OCI-LY7 (cell line): ENCODE data around the gene TWF2. TPM values are rescaled to one million over a fixed set of nuclear protein-coding genes. Genes with fewer than 3 reads are reported as not detected.

Source experiments
- BruUV-seq: library from RNA; stranded (reverse); fragments of 400-500 nt; replicated peaks from 2 replicates; lab custom pipeline; 2021; lab: Mats Ljungman, UMichigan
- CTCF ChIA-PET: fragments of 300-600 bp; sonication (Branson Sonifier 250); formaldehyde crosslinking; loops from one replicate; lab custom pipeline; 2022; ENCODE audit warnings: antibody characterized with exemption; ENCODE audit not compliant: unreplicated experiment; lab: Charles Lee
- POLR2A ChIA-PET: fragments of 300-600 bp; sonication (Branson Sonifier 250); formaldehyde crosslinking; loops from one replicate; lab custom pipeline; 2022; ENCODE audit warnings: antibody characterized with exemption; lab: Charles Lee
- DNase-seq: peaks from one replicate; pipeline ENCODE4 v3.0.0-alpha.2; 2015; ENCODE audit warnings: low spot score
- H2AFZ ChIP-seq: fragments of 200-600 bp; sonication (generic), shearing (Covaris generic); 2 replicates; pipeline ENCODE4 v1.6.1; 2014; ENCODE audit warnings: mild to moderate bottlenecking, antibody characterized with exemption, low read length, moderate library complexity
- H3K27ac ChIP-seq: fragments of 200-600 bp; sonication (generic); 2 replicates; pipeline ENCODE4 v1.5.1; 2014; ENCODE audit warnings: mixed run types, low read depth, mild to moderate bottlenecking, moderate library complexity, low read length, inconsistent platforms; ENCODE audit not compliant: poor library complexity, severe bottlenecking
- H3K36me3 ChIP-seq: fragments of 200-600 bp; sonication (generic); 2 replicates; pipeline ENCODE4 v1.6.1; 2014; ENCODE audit warnings: mild to moderate bottlenecking, antibody characterized with exemption, low read length, moderate library complexity, mixed read lengths; ENCODE audit not compliant: insufficient read depth
- H3K4me1 ChIP-seq: fragments of 200-600 bp; sonication (generic); 2 replicates; pipeline ENCODE4 v1.5.1; 2014; ENCODE audit warnings: mild to moderate bottlenecking, low read length; ENCODE audit not compliant: insufficient read depth, poor library complexity, severe bottlenecking
- H3K4me2 ChIP-seq: fragments of 200-600 bp; sonication (generic); 2 replicates; pipeline ENCODE4 v1.6.1; 2014; ENCODE audit warnings: mild to moderate bottlenecking, low read length
- H3K4me3 ChIP-seq: fragments of 200-600 bp; sonication (generic); 2 replicates; pipeline ENCODE4 v1.5.1; 2014; ENCODE audit warnings: mild to moderate bottlenecking, low read depth, low read length; ENCODE audit not compliant: poor library complexity, severe bottlenecking
- H3K79me2 ChIP-seq: fragments of 200-600 bp; sonication (generic); 2 replicates; pipeline ENCODE4 v1.6.1; 2016; ENCODE audit warnings: low read depth, mild to moderate bottlenecking, low read length, moderate library complexity, mixed read lengths; ENCODE audit not compliant: insufficient read depth
- H3K9me2 ChIP-seq: fragments of 200-600 bp; sonication (generic); 2 replicates; pipeline ENCODE4 v1.6.1; 2016; ENCODE audit warnings: mild to moderate bottlenecking, low read length, mixed read lengths; ENCODE audit not compliant: insufficient read depth
- H3K9me3 ChIP-seq: fragments of 200-600 bp; sonication (generic); 2 replicates; pipeline ENCODE4 v1.6.1; 2014; ENCODE audit warnings: mild to moderate bottlenecking, mixed run types, low read length, mixed read lengths
- H4K20me1 ChIP-seq: fragments of 200-600 bp; sonication (generic); 2 replicates; pipeline ENCODE4 v1.6.1; 2014; ENCODE audit warnings: mild to moderate bottlenecking, antibody characterized with exemption, low read length, moderate library complexity, mixed read lengths; ENCODE audit not compliant: insufficient read depth
- EZH2phosphoT487 ChIP-seq: fragments of 200-600 bp; sonication (generic); IDR thresholded peaks from 2 replicates; pipeline ENCODE4 v1.6.1; 2018; ENCODE audit warnings: low read depth, borderline replicate concordance, mild to moderate bottlenecking, mixed run types, antibody characterized with exemption, low read length, moderate library complexity, mixed read lengths
- intact Hi-C: fragments of 100-400 bp; cut with micrococcal nuclease; formaldehyde crosslinking; loops from one replicate; pipeline ENCODE4 v1.10.0; 2022; ENCODE audit not compliant: unreplicated experiment
- total RNA-seq, 2 experiments: library from RNA; depleted of rRNA in 1 of 2; stranded (reverse); fragments of >200 nt in 1 of 2; shearing (Covaris generic) in 1 of 2; gene quantifications; 2 replicates each; pipeline ENCODE4 v1.2.3, GENCODE V29; 2014 to 2022
- TF ChIP-seq, protein P1 (sequence below): fragments of 200-600 bp; sonication (generic); conservative IDR thresholded peaks from 2 replicates; pipeline ENCODE4 v1.5.1; 2014; ENCODE audit warnings: mild to moderate bottlenecking, antibody characterized with exemption, low read length, moderate library complexity, mixed read lengths

The TWF2 gene
- total RNA-seq, 2 experiments from 2014 or later = 52.8 to 64.9 TPM

DNA sequence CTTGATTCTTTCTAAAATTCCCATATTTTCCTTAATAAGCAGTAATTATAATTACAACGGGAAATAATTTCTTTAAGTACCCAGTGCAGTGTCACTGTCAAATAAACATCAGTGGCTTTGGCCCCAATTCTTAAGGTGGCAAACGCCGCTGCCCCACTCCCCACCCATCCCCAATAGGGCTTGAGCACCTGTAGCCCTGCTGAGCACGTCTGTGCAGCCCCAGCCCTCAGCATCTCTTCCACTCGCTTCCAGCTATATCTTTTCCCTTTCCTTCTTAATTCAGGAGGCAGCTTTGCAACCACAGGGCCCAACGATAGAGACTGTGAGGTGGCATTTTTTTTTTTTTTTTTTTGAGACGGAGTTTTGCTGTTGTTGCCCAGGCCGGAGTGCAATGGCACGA lies 15.7 kb upstream of the TWF2 start:
- Histone ChIP-seq H3K9me3 (no peaks in the 10 kb centered on the region), H3K4me2 (no peak overlapping the region), H3K4me1 (peaks cover 23% of the 10 kb centered on the region), H2AFZ (no peak overlapping the region), H4K20me1 (no peaks in the 10 kb centered on the region), H3K79me2 (no peaks in the 10 kb centered on the region; the same call in 1 of the 2 replicates), H3K4me3 (no peak overlapping the region), H3K27ac (no peak overlapping the region), H3K9me2 (no peaks in the 10 kb centered on the region), H3K36me3 (peaks cover 96% of the 10 kb centered on the region)
- DNase-seq = no peak
- ChIA-PET POLR2A (interaction anchor here (1.6 kb wide), 1 partner anchor 29 kb away, joined by 5 read pairs; the partner anchor contains the start of gene TLR9), CTCF (no interaction called here)
- BruUV-seq = no TSS peak
- intact Hi-C loops = no loop called here
- no peak for TF ChIP-seq EZH2phosphoT487
- TF ChIP-seq, protein P1, sequence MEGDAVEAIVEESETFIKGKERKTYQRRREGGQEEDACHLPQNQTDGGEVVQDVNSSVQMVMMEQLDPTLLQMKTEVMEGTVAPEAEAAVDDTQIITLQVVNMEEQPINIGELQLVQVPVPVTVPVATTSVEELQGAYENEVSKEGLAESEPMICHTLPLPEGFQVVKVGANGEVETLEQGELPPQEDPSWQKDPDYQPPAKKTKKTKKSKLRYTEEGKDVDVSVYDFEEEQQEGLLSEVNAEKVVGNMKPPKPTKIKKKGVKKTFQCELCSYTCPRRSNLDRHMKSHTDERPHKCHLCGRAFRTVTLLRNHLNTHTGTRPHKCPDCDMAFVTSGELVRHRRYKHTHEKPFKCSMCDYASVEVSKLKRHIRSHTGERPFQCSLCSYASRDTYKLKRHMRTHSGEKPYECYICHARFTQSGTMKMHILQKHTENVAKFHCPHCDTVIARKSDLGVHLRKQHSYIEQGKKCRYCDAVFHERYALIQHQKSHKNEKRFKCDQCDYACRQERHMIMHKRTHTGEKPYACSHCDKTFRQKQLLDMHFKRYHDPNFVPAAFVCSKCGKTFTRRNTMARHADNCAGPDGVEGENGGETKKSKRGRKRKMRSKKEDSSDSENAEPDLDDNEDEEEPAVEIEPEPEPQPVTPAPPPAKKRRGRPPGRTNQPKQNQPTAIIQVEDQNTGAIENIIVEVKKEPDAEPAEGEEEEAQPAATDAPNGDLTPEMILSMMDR = no peak

DNA sequence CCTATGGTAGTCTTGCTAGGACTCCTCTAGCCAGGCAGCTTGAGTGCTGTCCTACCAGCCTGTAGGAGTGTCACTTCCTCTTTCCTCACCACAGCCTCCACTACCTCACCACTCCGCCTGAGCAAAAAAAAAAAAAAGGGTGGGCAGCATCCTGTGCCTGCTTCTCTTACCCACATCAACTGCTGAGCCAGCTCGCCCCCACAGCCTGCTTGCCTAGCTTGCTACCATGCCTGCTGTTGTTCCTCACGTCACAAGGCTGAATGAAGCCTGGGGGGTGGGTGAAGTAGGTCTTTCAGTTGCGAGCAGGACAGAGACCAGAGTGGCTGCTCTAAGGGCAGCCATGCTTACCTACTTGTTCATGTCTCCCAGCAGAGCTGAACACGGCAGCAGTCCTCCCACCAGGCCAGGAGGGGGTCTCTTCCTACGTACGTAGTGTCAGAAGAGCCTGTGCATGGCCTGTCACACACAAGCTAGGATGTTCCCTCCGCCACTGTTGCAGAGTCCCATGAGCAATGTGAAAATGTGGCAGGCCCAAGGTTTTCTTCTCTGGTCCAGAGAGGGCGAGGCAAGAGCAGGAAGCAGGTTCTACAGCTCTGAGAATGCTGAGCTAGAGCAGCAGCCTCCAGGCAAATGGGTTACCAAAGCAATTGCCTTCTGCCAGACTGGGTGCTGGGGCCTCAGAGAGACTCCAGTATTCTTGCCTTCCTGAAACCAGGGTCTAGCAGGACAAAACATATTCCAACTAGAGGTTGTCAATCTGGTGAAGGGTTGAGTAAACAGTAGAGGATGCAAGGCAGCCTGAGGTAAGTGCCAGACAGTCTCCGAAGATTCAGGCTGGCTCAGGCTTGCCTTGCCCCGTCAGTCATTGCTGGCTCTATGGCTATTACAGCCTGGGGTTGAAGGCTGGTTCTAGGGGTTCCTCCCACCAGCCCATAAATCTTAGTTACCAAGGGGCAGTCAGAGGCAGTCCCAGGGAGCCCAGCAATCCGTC lies 14.7 kb upstream of the TWF2 start:
- Histone ChIP-seq H3K79me2 (no peaks in the 10 kb centered on the region; the same call in 1 of the 2 replicates), H3K27ac (peak overlapping the region; percentile 76), H3K9me3 (no peaks in the 10 kb centered on the region), H3K36me3 (peaks cover 96% of the 10 kb centered on the region), H3K4me1 (peaks cover 23% of the 10 kb centered on the region), H4K20me1 (no peaks in the 10 kb centered on the region), H3K4me2 (peak overlapping the region; percentile 67), H3K4me3 (peak overlapping the region; percentile 8), H3K9me2 (no peaks in the 10 kb centered on the region), H2AFZ (no peak overlapping the region)
- CTCF ChIA-PET = interaction anchor here (0.6 to 0.9 kb wide), 2 partner anchors 22 to 33 kb away, joined by 3 to 5 read pairs; no protein-coding TSS in a partner anchor
- TF ChIP-seq, protein P1 = no peak
- no peak for TF ChIP-seq EZH2phosphoT487
- DNase-seq = peak; percentile 91
- intact Hi-C loops = loop anchor here (1.0 kb wide), 1 partner anchor 14 kb away; the partner anchor contains the start of gene TWF2
- BruUV-seq = no TSS peak
- POLR2A ChIA-PET = interaction anchor here (0.6 to 4.8 kb wide), 10 partner anchors 8 to 184 kb away, joined by 3 to 28 read pairs (median 4); partner anchors contain the start of gene TLR9
